ENCODE results near the gene HERC5.

Gene HERC5

GRCh38 chr4:88514557-88515511, 57.9 kb downstream of the HERC5 start:
- Histone ChIP-seq H3K9me3 (no peaks in the 10 kb centered on the region), H3K9ac (no peak overlapping the region), H4K20me1 (no peaks in the 10 kb centered on the region), H3K4me1 (no peaks in the 10 kb centered on the region), H3K27me3 (no peaks in the 10 kb centered on the region), H3K36me3 (peaks cover 2% of the 10 kb centered on the region; the same call in 1 of the 2 replicates), H3K4me3 (no peak overlapping the region), H3K27ac (no peak overlapping the region), H3K4me2 (no peak overlapping the region)
- no peak for TF ChIP-seq Cebpa-rat (IDR thresholded peaks at IDR 0.05)

DNA sequence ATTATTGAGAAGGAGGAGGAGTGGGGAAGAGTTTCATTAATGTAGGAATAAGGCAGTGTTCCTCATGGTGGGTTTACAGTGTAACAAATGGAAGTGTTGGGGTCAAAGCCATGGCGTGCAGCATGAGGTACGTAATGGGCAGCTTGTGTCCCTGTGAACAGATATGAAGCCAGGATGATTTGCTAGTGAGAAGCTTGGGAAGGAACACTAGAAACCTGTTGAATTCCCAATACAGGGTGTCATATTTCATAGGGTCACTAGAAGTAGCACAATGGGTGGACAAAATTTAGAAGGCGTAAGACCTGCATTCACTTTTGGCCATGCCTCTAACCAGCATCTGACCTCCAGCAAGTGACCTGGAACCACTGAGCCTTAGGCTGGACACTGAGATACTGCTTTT, 59.8 kb downstream of the HERC5 start:
- H4K20me1 ChIP-seq: peaks cover 5% of the 10 kb centered on the region; the same call in 1 of the 2 replicates
- no peaks in the 10 kb centered on the region for H3K27me3 ChIP-seq
- H3K4me1 ChIP-seq: peaks cover 3% of the 10 kb centered on the region
- peaks cover 20% of the 10 kb centered on the region for H3K36me3 ChIP-seq
- no peaks in the 10 kb centered on the region for H3K9me3 ChIP-seq
- H3K9ac ChIP-seq: no peak overlapping the region
- no peak for TF ChIP-seq Cebpa-rat (IDR thresholded peaks at IDR 0.05)
- H3K4me2 ChIP-seq: no peak overlapping the region
- no peak overlapping the region for H3K4me3 ChIP-seq
- no peak overlapping the region for H3K27ac ChIP-seq

DNA sequence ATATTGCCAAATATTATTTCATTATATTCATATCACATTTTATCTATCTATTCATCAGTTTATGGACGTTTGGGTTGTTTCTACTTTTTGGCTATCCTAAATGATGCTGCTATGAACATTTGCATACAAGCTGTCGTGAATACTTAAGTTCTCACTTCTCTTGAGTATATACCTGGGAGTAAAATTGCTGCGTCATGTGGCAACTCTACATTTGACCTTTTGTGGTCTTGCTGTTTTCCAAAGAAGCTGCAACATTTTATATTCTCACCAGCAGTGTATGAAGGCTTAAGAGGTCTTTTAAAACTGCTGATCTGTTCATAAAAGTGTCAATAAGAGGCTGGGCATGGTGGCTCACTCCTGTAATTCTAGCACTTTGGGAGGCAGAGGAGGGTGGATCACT, 60.9 kb downstream of the HERC5 start:
- Histone ChIP-seq H3K9ac (no peak overlapping the region), H3K9me3 (no peaks in the 10 kb centered on the region), H3K4me2 (no peak overlapping the region), H3K27ac (no peak overlapping the region), H3K4me3 (no peak overlapping the region), H4K20me1 (peaks cover 10% of the 10 kb centered on the region; the same call in 1 of the 2 replicates), H3K36me3 (peaks cover 21% of the 10 kb centered on the region), H3K4me1 (peaks cover 12% of the 10 kb centered on the region), H3K27me3 (no peaks in the 10 kb centered on the region)
- TF ChIP-seq Cebpa-rat (IDR thresholded peaks at IDR 0.05): no peak

GRCh38 chr4:88518911-88519310, 62.0 kb downstream of the HERC5 start:
- H3K4me1 ChIP-seq: peaks cover 13% of the 10 kb centered on the region
- H3K9ac ChIP-seq: no peak overlapping the region
- no peak for TF ChIP-seq Cebpa-rat (IDR thresholded peaks at IDR 0.05)
- H3K27ac ChIP-seq: no peak overlapping the region
- H3K36me3 ChIP-seq: peaks cover 21% of the 10 kb centered on the region
- no peak overlapping the region for H3K4me2 ChIP-seq
- H3K27me3 ChIP-seq: no peaks in the 10 kb centered on the region
- no peak overlapping the region for H3K4me3 ChIP-seq
- no peaks in the 10 kb centered on the region for H3K9me3 ChIP-seq
- H4K20me1 ChIP-seq: peaks cover 10% of the 10 kb centered on the region; the same call in 1 of the 2 replicates

DNA sequence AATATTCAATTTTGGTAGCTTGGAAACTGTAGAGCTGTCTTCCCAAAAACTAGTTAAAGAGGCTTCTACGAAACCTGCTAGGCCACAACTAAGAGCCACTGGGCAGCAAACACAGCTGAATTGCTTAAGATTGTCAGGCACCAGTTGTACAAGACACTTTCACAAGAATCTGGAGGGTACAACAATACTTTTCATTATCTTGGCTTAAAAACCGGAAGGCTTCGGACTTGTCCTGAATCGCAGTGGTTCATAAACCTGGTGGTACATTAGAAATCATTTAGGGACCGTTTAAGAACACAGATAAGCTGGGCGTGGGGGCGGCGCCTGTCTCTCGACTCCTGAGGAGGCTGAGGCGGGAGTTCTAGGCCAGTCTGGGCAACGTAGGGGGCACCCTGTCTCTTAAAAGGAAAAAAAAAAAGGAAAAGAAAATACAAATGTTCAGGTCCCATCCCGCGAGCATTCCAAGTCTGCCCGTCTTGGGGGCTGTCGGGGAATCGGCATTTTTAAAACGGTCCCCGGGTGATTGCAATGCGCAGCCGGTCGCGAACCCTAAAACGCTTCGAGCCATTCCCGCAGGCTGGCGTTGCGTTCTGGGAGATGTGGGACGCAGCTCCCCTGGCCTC, 65.9 kb downstream of the HERC5 start:
- H3K9ac ChIP-seq: peak overlapping the region; percentile 95
- no peaks in the 10 kb centered on the region for H3K27me3 ChIP-seq
- peak overlapping the region; percentile 90 for H3K27ac ChIP-seq
- H3K4me1 ChIP-seq: peaks cover 21% of the 10 kb centered on the region
- no peak for TF ChIP-seq Cebpa-rat (IDR thresholded peaks at IDR 0.05)
- H3K4me2 ChIP-seq: peak overlapping the region; percentile 81
- no peaks in the 10 kb centered on the region for H3K9me3 ChIP-seq
- H4K20me1 ChIP-seq: peaks cover 10% of the 10 kb centered on the region; the same call in 1 of the 2 replicates
- H3K36me3 ChIP-seq: peaks cover 21% of the 10 kb centered on the region
- H3K4me3 ChIP-seq: peak overlapping the region; percentile 88

DNA sequence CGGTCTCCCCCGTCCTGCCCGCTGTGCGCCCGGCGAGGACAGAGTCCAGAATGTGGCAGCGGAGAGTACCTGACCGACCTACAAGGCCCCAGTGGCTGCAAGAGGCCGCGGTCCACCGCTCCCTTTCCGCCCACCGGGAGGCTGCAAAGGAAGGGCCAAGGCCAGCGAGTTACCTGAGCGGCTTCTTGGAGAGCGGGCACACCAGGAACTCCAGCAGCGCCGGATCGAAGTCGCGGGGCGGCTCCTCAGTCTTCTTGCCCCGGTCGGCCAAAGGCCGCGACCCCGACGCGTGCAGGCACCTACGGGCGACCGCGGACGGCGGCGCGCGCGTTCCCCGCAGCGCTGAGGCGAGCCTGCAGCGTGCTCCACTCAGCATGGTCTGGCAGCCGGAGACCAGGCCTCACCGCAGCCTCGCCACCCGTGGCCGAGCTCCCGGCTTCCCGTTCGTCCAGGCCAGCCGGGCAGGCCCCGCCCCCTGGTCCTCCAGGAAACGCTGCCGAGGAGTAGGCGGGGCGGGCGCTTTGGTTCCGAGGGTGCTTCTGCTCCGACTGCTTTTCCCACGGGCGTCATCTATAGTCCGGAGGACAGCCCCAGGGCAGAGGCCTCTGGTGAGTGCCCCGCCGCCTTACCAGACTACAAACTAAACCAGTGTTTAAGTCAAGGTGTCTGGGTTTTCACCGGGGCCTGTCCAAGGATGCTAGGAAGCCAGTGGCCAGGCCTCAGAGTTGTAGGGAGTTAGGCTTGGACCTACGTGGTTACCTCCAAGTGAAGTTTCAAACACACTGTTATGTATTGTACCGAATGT, 66.6 kb downstream of the HERC5 start, which contains the start of gene PYURF:
PYURF (minus strand) TSS at position 452 of the 805 bp plus-strand sequence; CDS start at position 376, 76 bp downstream.
- peak within 1 kb of the TSS; percentile 88 for H3K4me3 ChIP-seq
- TF ChIP-seq Cebpa-rat (IDR thresholded peaks at IDR 0.05): no peak
- peak within 1 kb of the TSS; percentile 81 for H3K4me2 ChIP-seq
- H3K9ac ChIP-seq: peak within 1 kb of the TSS; percentile 95
- H3K36me3 ChIP-seq: peaks cover 21% of the 10 kb centered on the region
- no peaks in the 10 kb centered on the region for H3K27me3 ChIP-seq
- H3K9me3 ChIP-seq: no peaks in the 10 kb centered on the region
- H3K4me1 ChIP-seq: peaks cover 21% of the 10 kb centered on the region
- H3K27ac ChIP-seq: peak within 1 kb of the TSS; percentile 90
- H4K20me1 ChIP-seq: peaks cover 10% of the 10 kb centered on the region; the same call in 1 of the 2 replicates

DNA sequence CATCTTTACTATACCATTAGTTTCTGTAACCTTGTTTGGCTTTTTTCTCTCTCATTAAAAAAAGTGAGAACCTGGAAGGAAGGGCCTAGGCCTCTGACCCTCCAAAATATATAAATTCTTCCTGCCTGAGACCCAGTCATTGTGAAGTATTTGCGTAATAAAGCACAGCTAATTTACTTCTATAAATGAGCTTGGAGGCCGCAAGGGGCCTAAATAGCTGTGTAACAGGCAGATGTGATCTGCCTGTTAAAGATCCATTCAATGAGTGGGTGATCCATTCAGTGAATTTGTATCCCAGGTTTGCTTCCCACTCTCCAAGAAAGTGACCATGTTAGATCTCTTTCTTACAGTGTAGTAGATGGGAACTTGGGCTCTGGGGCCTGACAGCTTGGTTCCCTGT, 67.3 kb downstream of the HERC5 start:
- H3K4me1 ChIP-seq: peaks cover 21% of the 10 kb centered on the region
- peak overlapping the region; percentile 81 for H3K4me2 ChIP-seq
- peak overlapping the region; percentile 90 for H3K27ac ChIP-seq
- H3K4me3 ChIP-seq: peak overlapping the region; percentile 88
- H3K27me3 ChIP-seq: no peaks in the 10 kb centered on the region
- peak overlapping the region; percentile 95 for H3K9ac ChIP-seq
- H4K20me1 ChIP-seq: peaks cover 10% of the 10 kb centered on the region; the same call in 1 of the 2 replicates
- peaks cover 21% of the 10 kb centered on the region for H3K36me3 ChIP-seq
- no peak for TF ChIP-seq Cebpa-rat (IDR thresholded peaks at IDR 0.05)
- no peaks in the 10 kb centered on the region for H3K9me3 ChIP-seq

- H3K9me3 ChIP-seq: no peaks in the 10 kb centered on the region
- H3K4me1 ChIP-seq: peaks cover 21% of the 10 kb centered on the region
- H4K20me1 ChIP-seq: peaks cover 9% of the 10 kb centered on the region; the same call in 1 of the 2 replicates
- no peak for TF ChIP-seq Cebpa-rat (IDR thresholded peaks at IDR 0.05)
- H3K9ac ChIP-seq: no peak overlapping the region
- H3K4me2 ChIP-seq: no peak overlapping the region
- no peak overlapping the region for H3K27ac ChIP-seq
- peaks cover 5% of the 10 kb centered on the region for H3K36me3 ChIP-seq
- no peak overlapping the region for H3K4me3 ChIP-seq
- H3K27me3 ChIP-seq: no peaks in the 10 kb centered on the region
These were observed 69.4 kb downstream of the HERC5 start for GRCh38 chr4:88526221-88526815.

GRCh38 chr4:88527787-88528186, 70.9 kb downstream of the HERC5 start:
- Histone ChIP-seq H3K9me3 (no peaks in the 10 kb centered on the region), H3K4me1 (peaks cover 9% of the 10 kb centered on the region), H3K27me3 (no peaks in the 10 kb centered on the region), H3K4me2 (no peak overlapping the region), H3K4me3 (no peak overlapping the region), H3K36me3 (no peaks in the 10 kb centered on the region), H3K9ac (no peak overlapping the region), H4K20me1 (no peaks in the 10 kb centered on the region), H3K27ac (no peak overlapping the region)
- TF ChIP-seq Cebpa-rat (IDR thresholded peaks at IDR 0.05): no peak
